Endothelial cell (in vitro differentiated cells): ENCODE measurements around the gene MICALL2. TPM values are rescaled to one million over a fixed set of nuclear protein-coding genes. Genes with fewer than 3 reads are reported as not detected.

Source experiments
- DNase-seq: peaks from one replicate; pipeline ENCODE4 v3.0.0; 2021; ENCODE audit warnings: low spot score
- H3K27ac Mint-ChIP-seq: one replicate; pipeline ENCODE4 v1.8.0; 2021; ENCODE audit warnings: mixed read lengths, inconsistent platforms; ENCODE audit not compliant: unreplicated experiment
- H3K27me3 Mint-ChIP-seq: one replicate; pipeline ENCODE4 v1.8.0; 2021; ENCODE audit warnings: mild to moderate bottlenecking, moderate library complexity, mixed read lengths, inconsistent platforms; ENCODE audit not compliant: unreplicated experiment
- H3K36me3 Mint-ChIP-seq: one replicate; pipeline ENCODE4 v1.8.0; 2021; ENCODE audit warnings: mild to moderate bottlenecking, low read depth, mixed read lengths, inconsistent platforms; ENCODE audit not compliant: unreplicated experiment
- H3K4me1 Mint-ChIP-seq: one replicate; pipeline ENCODE4 v1.8.0; 2021; ENCODE audit warnings: mild to moderate bottlenecking, mixed read lengths, inconsistent platforms; ENCODE audit not compliant: unreplicated experiment
- H3K4me3 Mint-ChIP-seq: one replicate; pipeline ENCODE4 v1.8.0; 2021; ENCODE audit warnings: mild to moderate bottlenecking, mixed read lengths, inconsistent platforms; ENCODE audit not compliant: unreplicated experiment
- H3K9me3 Mint-ChIP-seq: one replicate; pipeline ENCODE4 v1.8.0; 2021; ENCODE audit warnings: mixed read lengths, inconsistent platforms; ENCODE audit not compliant: unreplicated experiment
- total RNA-seq: library from RNA; stranded (reverse); fragmentation: NEBNext Ultra II Directional; extraction: Animal tissue kit (Norgen Biotek cat#: 25700); gene quantifications from one replicate; pipeline ENCODE4 v1.2.1, GENCODE V29; 2021; ENCODE audit not compliant: unreplicated experiment
- TF ChIP-seq, protein P1 (sequence below): fragments of 200-600 bp; sonication (generic); IDR thresholded peaks from one replicate; pipeline ENCODE4 v1.5.0; 2021; ENCODE audit warnings: antibody characterized with exemption; ENCODE audit not compliant: unreplicated experiment

Gene MICALL2
- total RNA-seq, 1 donor from 2014 or later: 25.0 TPM

GRCh38 chr7:1395211-1396070, 63.8 kb downstream of the MICALL2 start:
- no peak overlapping the region for H3K27ac Mint-ChIP-seq
- no peaks in the 10 kb centered on the region for H3K4me1 Mint-ChIP-seq
- TF ChIP-seq, protein P1, sequence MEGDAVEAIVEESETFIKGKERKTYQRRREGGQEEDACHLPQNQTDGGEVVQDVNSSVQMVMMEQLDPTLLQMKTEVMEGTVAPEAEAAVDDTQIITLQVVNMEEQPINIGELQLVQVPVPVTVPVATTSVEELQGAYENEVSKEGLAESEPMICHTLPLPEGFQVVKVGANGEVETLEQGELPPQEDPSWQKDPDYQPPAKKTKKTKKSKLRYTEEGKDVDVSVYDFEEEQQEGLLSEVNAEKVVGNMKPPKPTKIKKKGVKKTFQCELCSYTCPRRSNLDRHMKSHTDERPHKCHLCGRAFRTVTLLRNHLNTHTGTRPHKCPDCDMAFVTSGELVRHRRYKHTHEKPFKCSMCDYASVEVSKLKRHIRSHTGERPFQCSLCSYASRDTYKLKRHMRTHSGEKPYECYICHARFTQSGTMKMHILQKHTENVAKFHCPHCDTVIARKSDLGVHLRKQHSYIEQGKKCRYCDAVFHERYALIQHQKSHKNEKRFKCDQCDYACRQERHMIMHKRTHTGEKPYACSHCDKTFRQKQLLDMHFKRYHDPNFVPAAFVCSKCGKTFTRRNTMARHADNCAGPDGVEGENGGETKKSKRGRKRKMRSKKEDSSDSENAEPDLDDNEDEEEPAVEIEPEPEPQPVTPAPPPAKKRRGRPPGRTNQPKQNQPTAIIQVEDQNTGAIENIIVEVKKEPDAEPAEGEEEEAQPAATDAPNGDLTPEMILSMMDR: no peak
- no peak for DNase-seq
- no peaks in the 10 kb centered on the region for H3K9me3 Mint-ChIP-seq
- no peak overlapping the region for H3K4me3 Mint-ChIP-seq
- H3K27me3 Mint-ChIP-seq: peaks cover 2% of the 10 kb centered on the region
- H3K36me3 Mint-ChIP-seq: no peaks in the 10 kb centered on the region

- Mint-ChIP-seq H3K9me3 (no peaks in the 10 kb centered on the region), H3K4me3 (no peak overlapping the region), H3K27me3 (peaks cover 5% of the 10 kb centered on the region), H3K27ac (no peak overlapping the region), H3K4me1 (no peaks in the 10 kb centered on the region), H3K36me3 (no peaks in the 10 kb centered on the region)
- no peak for DNase-seq
- TF ChIP-seq, protein P1: no peak
Measured at GRCh38 chr7:1394371-1394770, 64.9 kb downstream of the MICALL2 start.

- TF ChIP-seq, protein P1: no peak
- H3K4me3 Mint-ChIP-seq: no peak overlapping the region
- no peaks in the 10 kb centered on the region for H3K9me3 Mint-ChIP-seq
- H3K4me1 Mint-ChIP-seq: no peaks in the 10 kb centered on the region
- H3K36me3 Mint-ChIP-seq: no peaks in the 10 kb centered on the region
- H3K27ac Mint-ChIP-seq: no peak overlapping the region
- no peak for DNase-seq
- peaks cover 5% of the 10 kb centered on the region for H3K27me3 Mint-ChIP-seq
Measured at GRCh38 chr7:1393421-1393820, 65.8 kb downstream of the MICALL2 start.

GRCh38 chr7:1392556-1392955, 66.7 kb downstream of the MICALL2 start:
- H3K27me3 Mint-ChIP-seq: peaks cover 5% of the 10 kb centered on the region
- no peaks in the 10 kb centered on the region for H3K9me3 Mint-ChIP-seq
- no peaks in the 10 kb centered on the region for H3K4me1 Mint-ChIP-seq
- DNase-seq: no peak
- H3K4me3 Mint-ChIP-seq: no peak overlapping the region
- no peaks in the 10 kb centered on the region for H3K36me3 Mint-ChIP-seq
- H3K27ac Mint-ChIP-seq: no peak overlapping the region
- TF ChIP-seq, protein P1: no peak

DNA sequence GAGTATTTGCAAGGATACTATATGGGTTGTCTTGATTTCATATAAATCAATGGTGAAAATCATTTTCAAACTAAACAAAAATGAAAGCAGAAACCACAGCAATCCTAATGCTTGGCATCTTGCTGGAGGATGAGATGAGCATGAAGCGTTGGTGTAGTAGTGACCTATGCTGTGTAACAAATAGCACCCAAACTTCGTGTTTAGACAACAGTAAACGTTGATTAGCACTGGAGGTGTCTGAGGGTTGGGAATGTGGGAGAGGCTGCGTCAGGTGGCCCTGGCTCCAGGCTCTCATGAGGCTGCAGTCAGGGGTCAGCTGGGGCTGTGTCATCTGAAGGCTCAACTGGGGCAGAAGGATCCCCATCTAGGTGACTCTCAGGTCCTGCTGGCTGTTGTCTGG, 67.8 kb downstream of the MICALL2 start:
- Mint-ChIP-seq H3K4me1 (no peaks in the 10 kb centered on the region), H3K36me3 (no peaks in the 10 kb centered on the region), H3K9me3 (no peaks in the 10 kb centered on the region), H3K4me3 (no peak overlapping the region), H3K27ac (no peak overlapping the region), H3K27me3 (peaks cover 5% of the 10 kb centered on the region)
- no peak for DNase-seq
- TF ChIP-seq, protein P1: no peak
